ENCODE measurements around the gene MEF2A.

The MEF2A gene

GRCh38 chr15:99606646-99607045 is 40.9 kb downstream of the MEF2A start:
- DNase-seq: no peak

GRCh38 chr15:99613481-99613880 is 47.7 kb downstream of the MEF2A start:
- no peak for DNase-seq

- no peak for DNase-seq
Observed at GRCh38 chr15:99613887-99614647, 48.3 kb downstream of the MEF2A start.

GRCh38 chr15:99614749-99615288 is 49.0 kb downstream of the MEF2A start:
- no peak for DNase-seq

GRCh38 chr15:99615460-99615859 is 49.7 kb downstream of the MEF2A start:
- no peak for DNase-seq

- DNase-seq: no peak
Observed at GRCh38 chr15:99616129-99616528, 50.3 kb downstream of the MEF2A start.

DNA sequence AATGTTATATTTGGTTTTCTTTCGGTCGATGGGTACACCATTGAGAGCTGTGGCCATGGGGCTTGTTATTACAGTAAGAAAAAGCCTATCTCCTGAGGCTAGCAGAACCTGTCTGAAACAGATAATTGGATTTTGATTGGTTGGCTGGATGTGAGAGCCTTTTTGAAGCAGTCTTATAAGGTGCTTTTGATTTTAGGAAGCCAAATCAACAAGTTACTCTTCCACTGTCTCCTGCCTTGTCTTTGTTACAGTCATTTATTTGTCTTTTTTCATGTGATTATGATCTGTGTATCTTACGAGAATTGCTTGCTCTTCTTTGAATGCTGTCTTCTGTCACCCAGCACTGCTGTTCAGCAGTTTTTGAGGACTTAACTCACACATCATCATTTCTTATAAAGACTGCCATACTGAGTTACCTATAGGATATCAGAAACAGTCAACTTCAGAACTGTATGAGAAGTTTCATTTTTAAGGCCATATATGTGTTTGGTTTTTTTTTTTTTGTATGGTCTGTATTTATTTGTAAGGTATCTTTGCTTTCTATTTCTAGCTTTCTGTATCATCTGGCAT is 51.1 kb downstream of the MEF2A start:
- DNase-seq: no peak

GRCh38 chr15:99618941-99619411 is 53.2 kb downstream of the MEF2A start:
- DNase-seq: no peak

DNA sequence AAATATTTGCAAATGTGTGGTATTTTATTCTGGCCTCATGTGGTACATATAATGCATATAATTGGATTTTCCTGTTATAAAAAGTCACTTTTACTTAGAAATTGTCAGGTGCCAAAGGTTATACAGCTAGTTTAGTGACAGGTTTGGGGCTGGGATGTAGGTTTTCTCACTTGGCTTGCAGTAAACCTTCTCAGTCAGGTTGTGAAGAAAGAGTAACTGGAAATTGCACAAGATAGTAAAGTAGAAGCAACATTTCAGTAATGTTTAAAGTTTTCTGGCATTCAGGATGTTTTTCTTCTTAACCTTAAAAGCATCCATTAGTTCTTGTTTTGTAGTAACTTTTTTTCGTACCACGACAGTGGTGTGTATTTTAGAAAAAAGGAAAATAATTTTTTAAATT is 53.9 kb downstream of the MEF2A start:
- DNase-seq: no peak

- no peak for DNase-seq
Observed at GRCh38 chr15:99620178-99620577, 54.4 kb downstream of the MEF2A start.

- DNase-seq: no peak
Observed at GRCh38 chr15:99621767-99622166, 56.0 kb downstream of the MEF2A start.

- DNase-seq: peak; percentile 35
Observed at GRCh38 chr15:99628374-99629001, 62.7 kb downstream of the MEF2A start.

DNA sequence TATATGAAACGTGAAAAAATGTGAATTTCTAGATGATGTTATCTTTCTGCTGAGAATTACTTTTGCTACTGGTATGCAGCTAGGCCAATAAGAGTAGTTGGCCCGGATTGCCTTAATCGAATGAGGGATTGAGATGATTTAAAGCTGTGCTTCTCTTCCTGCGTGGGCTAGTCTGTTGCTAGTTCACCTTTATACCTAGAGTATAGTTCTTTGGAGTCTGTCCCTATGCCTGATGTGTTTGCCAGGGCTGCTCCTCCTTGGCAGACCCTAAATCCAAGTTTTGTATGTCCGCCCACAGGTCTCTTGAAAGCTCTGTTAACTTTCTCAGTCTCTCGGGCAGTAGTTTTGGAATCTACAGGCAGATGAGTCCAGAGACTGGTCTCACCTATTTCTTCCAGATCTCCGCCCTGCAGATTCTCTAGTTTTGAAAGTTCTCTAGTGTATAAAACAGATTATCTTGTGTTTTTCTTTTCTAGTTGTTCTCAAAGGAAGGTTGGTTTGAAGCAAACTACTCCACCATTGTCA is 64.9 kb downstream of the MEF2A start:
- DNase-seq: no peak

DNA sequence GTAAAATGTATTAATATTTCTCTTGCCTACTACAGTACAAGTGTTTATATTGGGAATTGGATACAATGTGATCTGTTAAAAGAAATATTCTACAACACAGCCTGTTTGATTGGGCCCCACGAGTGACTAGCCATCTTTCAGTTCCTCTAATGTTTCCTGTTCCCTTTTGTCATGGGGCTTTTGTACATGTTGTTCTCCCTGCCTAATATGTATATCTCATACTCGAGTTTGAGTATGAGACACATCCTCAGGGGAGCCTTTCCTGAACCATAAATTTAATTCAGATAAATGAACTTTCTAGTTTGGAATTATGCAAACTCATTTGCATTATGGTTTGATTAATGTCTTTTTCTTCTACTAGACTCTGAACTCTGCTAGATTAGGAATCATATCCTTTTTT is 65.5 kb downstream of the MEF2A start:
- DNase-seq: no peak

DNA sequence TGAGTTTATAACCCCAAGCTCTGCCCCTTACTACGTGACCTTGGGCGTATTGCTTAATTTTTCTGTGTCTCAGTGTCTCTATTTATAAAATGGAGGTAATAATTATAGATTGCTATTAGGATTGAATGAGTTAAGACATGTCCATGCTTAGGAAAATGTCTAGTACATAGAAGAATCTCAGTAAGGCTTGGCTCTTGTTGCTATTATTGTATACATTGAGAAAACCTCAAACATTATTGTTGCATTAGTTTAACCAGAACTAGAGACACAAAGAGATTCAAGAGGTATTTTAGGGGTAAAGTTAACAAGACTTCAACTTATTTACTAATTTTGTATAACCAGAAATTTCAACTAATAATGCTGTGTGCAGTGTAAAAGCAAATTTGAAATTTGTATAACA is 66.7 kb downstream of the MEF2A start:
- DNase-seq: no peak

DNA sequence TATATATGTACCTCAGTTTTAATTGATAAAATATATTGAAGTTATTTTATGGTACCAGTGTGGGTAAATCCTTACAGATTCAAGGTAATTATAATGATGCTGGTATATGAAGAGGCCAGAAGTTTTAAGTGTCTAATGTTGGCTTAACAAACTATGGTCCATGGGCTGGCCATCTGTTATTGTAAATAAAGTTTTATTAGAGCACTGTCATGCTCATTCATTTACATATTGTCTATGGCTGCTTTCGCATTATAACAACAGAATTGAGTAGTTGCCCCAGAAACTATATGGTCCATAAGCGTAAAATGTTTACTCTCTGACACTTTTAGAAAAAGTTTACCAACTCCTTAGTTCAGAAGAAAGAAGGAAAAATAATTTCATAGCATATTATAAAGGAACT is 67.9 kb downstream of the MEF2A start:
- no peak for DNase-seq

DNA sequence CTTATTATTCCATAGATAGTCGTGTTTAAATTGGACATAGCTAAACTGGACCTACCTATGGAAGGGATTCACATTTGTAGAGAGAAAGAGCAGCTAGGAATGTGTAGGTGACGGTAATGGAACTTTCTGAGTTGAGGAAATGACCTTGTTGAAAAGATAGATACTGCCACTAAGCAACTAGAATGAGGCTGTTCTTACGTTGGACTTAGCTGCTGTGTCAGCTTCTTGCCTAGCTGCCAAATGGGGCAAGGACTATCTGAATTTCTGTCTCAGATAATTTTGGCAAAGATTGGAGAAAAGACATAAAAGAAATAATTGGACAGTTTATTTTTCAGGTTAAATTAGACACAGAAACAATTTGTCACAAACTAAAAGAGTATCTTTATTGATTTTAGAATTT is 68.8 kb downstream of the MEF2A start:
- DNase-seq: no peak

DNA sequence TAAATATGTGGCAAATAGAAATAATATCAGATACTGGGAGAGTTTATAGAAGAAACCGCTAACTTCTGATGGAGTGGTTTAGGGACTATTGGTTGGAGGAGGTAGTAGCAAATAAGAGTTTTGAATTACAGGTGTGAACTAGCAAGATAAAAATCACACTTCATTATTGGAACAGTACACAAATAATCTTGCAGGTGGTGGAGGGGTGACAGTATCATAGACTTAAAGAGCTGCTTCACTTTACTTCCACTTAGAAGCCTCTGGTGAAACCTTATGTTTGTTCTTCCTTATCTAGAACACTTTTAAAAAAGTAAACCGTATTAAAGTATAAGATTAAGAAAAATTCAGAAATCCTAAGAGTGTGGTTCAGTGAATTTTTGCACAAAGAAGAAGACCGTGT is 69.4 kb downstream of the MEF2A start:
- no peak for DNase-seq

DNA sequence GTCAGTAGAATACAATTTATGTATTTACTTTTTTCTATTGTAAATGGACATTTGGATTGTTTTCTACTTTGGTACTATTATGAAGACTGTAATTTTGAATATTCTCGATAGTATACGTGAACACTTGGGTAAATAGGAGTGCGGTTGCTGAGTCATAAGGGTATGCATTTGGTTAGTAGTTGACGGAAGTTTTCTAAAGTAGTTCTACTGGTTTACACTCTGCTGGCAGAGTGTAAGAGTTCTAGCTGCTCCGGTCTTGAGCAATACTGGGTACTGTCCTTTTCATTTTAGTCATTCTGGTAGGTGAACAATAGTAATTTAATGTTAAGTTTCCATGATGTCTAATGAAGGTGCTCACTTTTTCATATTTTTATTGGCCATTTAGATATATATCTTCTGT is 70.0 kb downstream of the MEF2A start:
- DNase-seq: no peak

DNA sequence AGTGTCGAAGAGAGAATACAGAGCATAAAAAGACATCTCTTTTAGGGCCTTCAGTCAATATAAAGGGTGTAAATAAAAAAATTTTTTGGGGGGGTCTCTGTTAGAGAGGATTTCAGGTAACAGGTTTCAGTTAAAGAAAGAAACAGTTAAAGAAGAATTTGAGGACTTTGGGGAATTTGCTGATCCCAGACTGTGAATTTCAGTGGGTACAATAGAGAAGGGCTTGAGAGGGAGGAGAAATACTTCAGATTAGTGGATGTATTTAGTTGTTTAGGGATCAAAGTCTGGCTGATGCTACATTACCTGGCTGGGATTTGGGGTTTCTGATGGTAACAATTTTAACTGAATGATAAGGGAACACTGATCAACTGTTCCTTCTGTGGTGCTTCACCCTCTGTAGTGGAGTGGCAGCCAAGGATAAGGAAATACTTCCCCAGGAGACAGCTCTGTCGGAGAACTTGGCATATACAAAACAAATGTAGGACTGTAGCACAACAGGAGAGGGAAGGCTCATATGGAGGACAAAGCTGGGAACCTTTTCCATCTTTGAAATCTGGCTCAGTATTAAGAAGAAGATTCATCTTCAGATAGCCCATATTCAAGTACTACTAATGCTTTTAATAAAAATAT is 79.2 kb downstream of the MEF2A start:
- no peak for DNase-seq

DNA sequence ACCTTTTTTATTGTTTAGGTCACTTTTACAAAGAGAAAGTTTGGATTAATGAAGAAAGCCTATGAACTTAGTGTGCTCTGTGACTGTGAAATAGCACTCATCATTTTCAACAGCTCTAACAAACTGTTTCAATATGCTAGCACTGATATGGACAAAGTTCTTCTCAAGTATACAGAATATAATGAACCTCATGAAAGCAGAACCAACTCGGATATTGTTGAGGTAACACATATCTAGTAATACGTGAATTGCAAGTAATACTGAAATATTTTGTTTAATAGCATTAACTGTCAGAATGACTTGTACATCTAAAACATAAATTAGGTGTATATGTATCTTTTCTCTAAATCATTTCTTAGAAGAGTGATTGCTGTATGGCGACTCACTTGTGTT is 79.8 kb downstream of the MEF2A start:
- no peak for DNase-seq

GRCh38 chr15:99645951-99646350 is 80.2 kb downstream of the MEF2A start:
- DNase-seq: no peak
